Mesendoderm (in vitro differentiated cells): ENCODE results near the gene EN2.

Experiments
- DNase-seq: peaks from one replicate; pipeline ENCODE4 v3.0.0; 2013
- H2AK5ac ChIP-seq: 2 replicates; pipeline ENCODE4 v1.6.1; 2013; ENCODE audit warnings: low read length, inconsistent platforms
- H2BK120ac ChIP-seq: 2 replicates; pipeline ENCODE4 v1.6.1; 2013; ENCODE audit warnings: low read depth, mild to moderate bottlenecking, low read length, moderate library complexity, mixed read lengths
- H2BK15ac ChIP-seq: replicated peaks from 2 replicates; pipeline ENCODE4 v1.6.1; 2013; ENCODE audit warnings: low read depth, mild to moderate bottlenecking, moderate library complexity
- H2BK5ac ChIP-seq: 2 replicates; pipeline ENCODE4 v1.6.1; 2013; ENCODE audit warnings: low read length, inconsistent platforms
- H3K18ac ChIP-seq: 2 replicates; pipeline ENCODE4 v1.6.1; 2013; ENCODE audit warnings: mild to moderate bottlenecking, low read length, mixed read lengths
- H3K23ac ChIP-seq: one replicate; pipeline ENCODE4 v1.6.1; 2013; ENCODE audit warnings: low read length
- H3K27ac ChIP-seq: 2 replicates; pipeline ENCODE4 v1.5.1; 2013; ENCODE audit warnings: low read depth, mild to moderate bottlenecking, inconsistent platforms, low read length, moderate library complexity
- H3K27me3 ChIP-seq: 2 replicates; pipeline ENCODE4 v1.6.1; 2013; ENCODE audit warnings: low read length, control low read depth, mild to moderate bottlenecking, inconsistent platforms; ENCODE audit not compliant: insufficient read depth, poor library complexity
- H3K36me3 ChIP-seq: 2 replicates; pipeline ENCODE4 v1.6.1; 2013; ENCODE audit warnings: low read length, inconsistent platforms; ENCODE audit not compliant: control insufficient read depth, insufficient read depth
- H3K4ac ChIP-seq: one replicate; pipeline ENCODE4 v1.6.1; 2013; ENCODE audit warnings: low read depth, mild to moderate bottlenecking, low read length, moderate library complexity
- H3K4me1 ChIP-seq: 2 replicates; pipeline ENCODE4 v1.6.1; 2013; ENCODE audit warnings: low read depth, low read length, inconsistent platforms; ENCODE audit not compliant: control insufficient read depth
- H3K4me2 ChIP-seq: 2 replicates; pipeline ENCODE4 v1.6.1; 2013; ENCODE audit warnings: low read length
- H3K4me3 ChIP-seq: 2 replicates; pipeline ENCODE4 v1.5.1; 2013; ENCODE audit warnings: mild to moderate bottlenecking, low read length
- H3K56ac ChIP-seq: one replicate; pipeline ENCODE4 v1.6.1; 2013; ENCODE audit warnings: low read length
- H3K79me1 ChIP-seq: 2 replicates; pipeline ENCODE4 v1.6.1; 2013; ENCODE audit warnings: low read length, inconsistent platforms
- H3K79me2 ChIP-seq: 2 replicates; pipeline ENCODE4 v1.6.1; 2013; ENCODE audit warnings: mild to moderate bottlenecking, low read length; ENCODE audit not compliant: control insufficient read depth, insufficient read depth
- H3K9ac ChIP-seq: 2 replicates; pipeline ENCODE4 v1.6.1; 2013; ENCODE audit warnings: low read length, inconsistent platforms
- H4K5ac ChIP-seq: one replicate; pipeline ENCODE4 v1.6.1; 2013; ENCODE audit warnings: low read length
- H4K8ac ChIP-seq: one replicate; pipeline ENCODE4 v1.6.1; 2013; ENCODE audit warnings: low read depth, mild to moderate bottlenecking, control low read depth, low read length, moderate library complexity
- WGBS: extraction: QIAGEN DNeasy Blood & Tissue Kit; methylation state at CpG from one replicate; pipeline ENCODE4 v1.1.7; 2013; ENCODE audit warnings: low lambda C conversion rate, missing lambda C conversion rate; ENCODE audit not compliant: insufficient coverage; ENCODE audit errors: extremely low coverage; 5-methylcytosine and 5-hydroxymethylcytosine counted together

The EN2 gene

GRCh38 chr7:155425011-155425340 lies 33.0 kb upstream of the EN2 start:
- no peak overlapping the region for H3K4me3 ChIP-seq
- H4K8ac ChIP-seq = no peak overlapping the region
- no peaks in the 10 kb centered on the region for H3K79me2 ChIP-seq
- no peak overlapping the region for H3K9ac ChIP-seq
- no peak overlapping the region for H3K4me2 ChIP-seq
- H3K79me1 ChIP-seq = no peaks in the 10 kb centered on the region
- no peak overlapping the region for H3K4ac ChIP-seq
- no peak for DNase-seq
- no peaks in the 10 kb centered on the region for H3K27me3 ChIP-seq
- no peaks in the 10 kb centered on the region for H3K36me3 ChIP-seq
- H4K5ac ChIP-seq = no peak overlapping the region
- H2BK15ac ChIP-seq = no peak overlapping the region
- no peak overlapping the region for H3K18ac ChIP-seq
- no peak overlapping the region for H2AK5ac ChIP-seq
- no peaks in the 10 kb centered on the region for H3K4me1 ChIP-seq
- H2BK120ac ChIP-seq = no peak overlapping the region
- no peak overlapping the region for H3K23ac ChIP-seq
- H2BK5ac ChIP-seq = no peak overlapping the region
- no peak overlapping the region for H3K56ac ChIP-seq
- H3K27ac ChIP-seq = no peak overlapping the region
- no CpG with 5 or more reads among the region's 7 CpGs for WGBS

GRCh38 chr7:155425887-155426286 lies 32.0 kb upstream of the EN2 start:
- Histone ChIP-seq H3K9ac (no peak overlapping the region), H3K4me2 (no peak overlapping the region), H2BK15ac (no peak overlapping the region), H3K36me3 (no peaks in the 10 kb centered on the region), H2BK5ac (no peak overlapping the region), H3K4me1 (no peaks in the 10 kb centered on the region), H3K56ac (no peak overlapping the region), H4K8ac (no peak overlapping the region), H2AK5ac (no peak overlapping the region), H3K4ac (no peak overlapping the region), H3K79me1 (no peaks in the 10 kb centered on the region), H3K79me2 (no peaks in the 10 kb centered on the region), H3K4me3 (no peak overlapping the region), H3K27ac (no peak overlapping the region), H3K23ac (no peak overlapping the region), H4K5ac (no peak overlapping the region), H3K18ac (no peak overlapping the region), H2BK120ac (no peak overlapping the region), H3K27me3 (no peaks in the 10 kb centered on the region)
- no CpG with 5 or more reads among the region's 9 CpGs for WGBS
- DNase-seq = no peak

DNA sequence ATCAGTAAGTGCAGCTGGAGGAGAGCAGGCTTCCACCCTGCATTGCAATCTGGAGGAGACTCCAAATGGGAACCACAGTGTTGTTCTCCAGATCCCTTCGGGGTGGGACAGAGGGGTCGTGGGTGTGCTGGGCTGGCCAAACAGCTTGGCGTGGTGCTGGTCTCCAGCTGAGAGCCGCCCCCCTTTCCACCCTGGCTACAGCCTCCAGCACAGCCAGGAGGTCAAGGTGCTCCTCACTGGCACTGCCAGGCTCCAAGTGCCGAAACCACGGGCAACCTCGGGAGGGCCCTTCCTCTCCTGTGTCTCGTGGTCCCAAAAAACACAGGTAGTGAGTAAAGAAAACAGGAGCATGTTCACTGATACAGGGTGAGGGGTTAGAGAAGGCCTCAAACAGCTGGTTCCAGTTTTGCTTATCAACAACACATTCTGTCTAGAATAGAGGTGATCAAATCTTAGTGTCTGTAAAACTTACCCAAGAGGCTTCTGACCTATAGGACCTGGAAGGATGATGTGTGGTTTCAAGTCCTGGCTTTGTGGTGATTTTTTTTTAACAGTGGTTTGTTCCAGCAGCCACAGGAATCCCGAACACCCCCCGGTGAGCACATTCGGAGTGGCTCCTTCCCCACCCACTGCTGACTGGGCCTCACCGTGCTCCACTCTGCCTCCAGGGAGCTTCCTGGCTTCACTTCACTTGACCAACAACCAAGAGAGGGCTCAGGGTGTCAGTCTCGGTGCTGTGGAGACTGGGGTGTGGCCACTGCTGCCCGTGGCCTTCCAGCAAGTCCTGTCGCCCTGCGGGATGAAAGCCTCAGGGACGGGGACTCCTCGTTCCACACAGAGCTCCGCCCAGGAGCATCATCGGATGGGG lies 31.2 kb upstream of the EN2 start:
- Histone ChIP-seq H3K23ac (no peak overlapping the region), H3K4me1 (no peaks in the 10 kb centered on the region), H3K27me3 (no peaks in the 10 kb centered on the region), H2BK15ac (no peak overlapping the region), H4K5ac (no peak overlapping the region), H3K56ac (peak overlapping the region; percentile 25), H3K4me3 (no peak overlapping the region), H2BK5ac (no peak overlapping the region), H3K79me2 (no peaks in the 10 kb centered on the region), H3K18ac (no peak overlapping the region), H3K36me3 (no peaks in the 10 kb centered on the region), H3K79me1 (no peaks in the 10 kb centered on the region), H3K4me2 (no peak overlapping the region), H3K4ac (no peak overlapping the region), H2BK120ac (no peak overlapping the region), H2AK5ac (no peak overlapping the region), H4K8ac (no peak overlapping the region), H3K27ac (no peak overlapping the region), H3K9ac (no peak overlapping the region)
- no peak for DNase-seq
- no CpG with 5 or more reads among the region's 20 CpGs for WGBS

GRCh38 chr7:155427411-155428038 lies 30.4 kb upstream of the EN2 start:
- Histone ChIP-seq H3K18ac (no peak overlapping the region), H3K36me3 (no peaks in the 10 kb centered on the region), H3K4me3 (no peak overlapping the region), H3K9ac (no peak overlapping the region), H4K8ac (no peak overlapping the region), H3K27ac (no peak overlapping the region), H3K79me2 (no peaks in the 10 kb centered on the region), H2BK120ac (no peak overlapping the region), H3K4me2 (no peak overlapping the region), H3K23ac (no peak overlapping the region), H3K56ac (no peak overlapping the region), H4K5ac (no peak overlapping the region), H3K4me1 (no peaks in the 10 kb centered on the region), H2AK5ac (no peak overlapping the region), H3K27me3 (no peaks in the 10 kb centered on the region), H2BK5ac (no peak overlapping the region), H3K4ac (no peak overlapping the region), H3K79me1 (no peaks in the 10 kb centered on the region), H2BK15ac (no peak overlapping the region)
- DNase-seq = no peak
- WGBS = no CpG with 5 or more reads among the region's 20 CpGs

- Histone ChIP-seq H2BK120ac (no peak overlapping the region), H3K23ac (no peak overlapping the region), H4K5ac (no peak overlapping the region), H2AK5ac (no peak overlapping the region), H3K79me2 (no peaks in the 10 kb centered on the region), H3K56ac (no peak overlapping the region), H3K9ac (no peak overlapping the region), H4K8ac (no peak overlapping the region), H3K27me3 (no peaks in the 10 kb centered on the region), H3K4me1 (no peaks in the 10 kb centered on the region), H3K4ac (no peak overlapping the region), H3K27ac (no peak overlapping the region), H3K36me3 (no peaks in the 10 kb centered on the region), H3K79me1 (no peaks in the 10 kb centered on the region), H2BK15ac (no peak overlapping the region), H2BK5ac (no peak overlapping the region), H3K4me3 (no peak overlapping the region), H3K4me2 (no peak overlapping the region), H3K18ac (no peak overlapping the region)
- WGBS = no CpG with 5 or more reads among the region's 14 CpGs
- DNase-seq = no peak
Measured at GRCh38 chr7:155428171-155428834, 29.6 kb upstream of the EN2 start.
